NCI-H446 (cell line): ENCODE measurements around the gene UBL3.

Source experiments
- DNase-seq, 2 experiments: peaks; one replicate each; lab custom pipeline; 2025; lab: John Stamatoyannopoulos, UW

UBL3 gene

DNA sequence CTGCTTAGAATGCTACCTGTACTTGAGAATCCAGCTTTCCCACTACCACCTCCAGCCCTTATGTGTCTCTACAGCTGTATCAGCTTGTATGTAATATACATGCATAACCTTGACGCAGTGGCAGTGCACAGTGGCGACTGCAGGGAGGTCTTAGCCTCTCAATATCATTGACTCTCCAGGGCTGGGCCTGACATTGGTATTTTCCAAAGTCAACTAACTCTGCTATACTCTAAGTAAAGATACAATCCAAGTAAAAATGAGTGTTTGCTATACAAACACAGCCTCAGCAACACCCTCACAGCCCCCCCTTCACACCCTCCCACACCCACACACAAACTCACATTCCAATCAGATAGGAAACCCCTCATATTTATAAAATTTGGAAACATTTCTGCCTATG, 6.7 kb upstream of the UBL3 start:
- DNase-seq, result no peak

DNA sequence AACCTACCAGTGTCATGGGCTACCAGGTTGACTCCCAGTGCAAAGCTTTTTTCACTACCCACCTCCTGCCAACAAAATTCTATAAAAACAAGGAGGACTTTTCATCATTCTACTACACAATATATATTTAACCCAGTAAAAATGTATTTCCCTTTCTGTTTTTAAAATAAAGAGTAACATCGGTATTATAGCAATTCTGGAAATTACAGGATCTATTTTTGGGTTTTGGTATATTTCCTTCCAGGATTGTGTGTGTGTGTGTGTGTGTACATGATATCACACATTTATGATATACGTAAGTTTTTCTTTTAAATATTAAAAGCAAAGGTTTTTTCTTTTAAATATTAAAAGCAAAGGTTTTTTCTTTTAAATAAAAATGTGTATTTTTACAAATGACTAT, 6.0 kb upstream of the UBL3 start:
- DNase-seq, result no peak

DNA sequence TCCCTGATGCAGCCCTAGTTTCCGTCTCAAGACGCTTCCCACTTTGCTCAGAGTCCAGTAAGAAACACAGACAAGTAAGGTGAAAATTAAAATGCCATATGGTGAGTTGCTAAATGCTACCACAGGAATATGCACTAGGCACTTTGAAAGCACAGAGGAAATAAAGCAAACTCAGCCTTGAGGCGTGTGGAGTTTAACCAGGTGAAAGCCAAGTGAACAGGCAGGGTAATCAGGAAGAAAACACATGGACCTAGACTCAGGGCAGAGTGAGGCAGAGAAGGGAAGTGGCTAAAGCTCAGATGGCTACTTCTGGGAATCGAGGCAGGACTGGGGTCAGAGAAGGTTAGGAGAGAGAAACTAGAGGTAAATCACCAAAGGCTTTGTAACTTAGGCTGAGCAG, 5.4 kb upstream of the UBL3 start:
- no peak for DNase-seq

DNA sequence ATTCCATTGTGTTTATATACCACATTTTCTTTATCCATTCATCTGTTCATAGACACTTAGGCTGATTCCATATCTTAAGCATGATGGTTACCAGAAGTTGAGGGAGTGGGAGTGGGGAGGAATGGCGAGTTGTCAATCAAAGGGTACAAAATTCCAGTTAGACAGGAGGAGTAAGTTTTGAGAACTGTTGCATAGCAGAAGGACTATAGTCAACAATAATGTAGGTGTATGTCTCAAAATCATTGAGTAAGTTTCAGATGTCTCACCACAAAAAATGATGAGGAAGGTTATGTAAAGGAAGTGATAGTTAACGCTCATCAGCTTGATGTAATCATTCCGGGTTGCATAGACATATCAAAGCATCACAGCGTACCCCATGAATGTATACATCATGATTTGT, 4.6 kb upstream of the UBL3 start:
- DNase-seq, result no peak

DNA sequence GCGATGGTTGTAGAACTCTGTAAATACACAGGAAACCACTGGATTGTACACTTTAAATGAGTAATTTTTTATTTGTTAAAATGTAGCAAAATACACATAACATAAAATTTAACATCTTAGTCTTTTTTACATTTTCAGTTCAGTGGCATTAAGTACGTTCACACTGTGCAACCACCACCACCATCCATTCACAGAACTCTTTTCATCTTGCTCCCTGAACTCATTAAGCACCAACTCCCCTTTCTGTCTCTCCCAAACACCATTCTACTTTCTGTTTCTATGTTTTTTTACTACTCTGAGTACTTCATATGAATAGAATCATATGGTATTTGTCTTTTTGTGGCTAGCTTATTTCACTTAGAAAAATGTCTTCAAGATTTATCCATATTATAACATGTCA, 2.7 kb upstream of the UBL3 start:
- DNase-seq, result no peak

DNA sequence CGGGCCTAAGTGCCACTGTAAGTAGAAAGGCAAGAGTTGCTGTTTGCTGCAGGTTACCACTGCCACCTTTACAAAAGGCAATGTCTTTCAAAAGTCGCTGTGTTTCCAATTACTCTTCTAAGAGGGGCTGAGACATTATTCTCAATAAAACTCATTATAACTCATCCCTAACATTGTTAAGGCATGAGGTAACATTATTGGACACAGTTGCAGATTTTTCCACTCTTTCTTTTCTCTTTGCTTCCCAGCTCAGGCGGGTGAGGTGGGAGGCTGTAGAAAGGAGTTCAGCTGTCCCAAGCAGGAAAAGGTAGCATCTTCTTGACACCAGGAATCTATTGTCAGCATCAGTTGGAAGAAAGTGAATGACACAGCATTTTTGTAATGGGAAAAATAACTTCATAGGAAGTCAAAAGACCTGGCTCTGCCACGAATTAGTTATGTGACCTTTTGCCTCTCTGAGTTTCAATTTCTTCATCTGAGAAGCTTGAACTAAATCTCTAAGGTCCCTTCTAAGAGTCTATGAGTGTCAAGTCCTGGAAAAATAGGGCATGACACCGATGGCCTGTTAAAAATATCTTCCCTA, 2.1 kb upstream of the UBL3 start:
- no peak for DNase-seq

DNA sequence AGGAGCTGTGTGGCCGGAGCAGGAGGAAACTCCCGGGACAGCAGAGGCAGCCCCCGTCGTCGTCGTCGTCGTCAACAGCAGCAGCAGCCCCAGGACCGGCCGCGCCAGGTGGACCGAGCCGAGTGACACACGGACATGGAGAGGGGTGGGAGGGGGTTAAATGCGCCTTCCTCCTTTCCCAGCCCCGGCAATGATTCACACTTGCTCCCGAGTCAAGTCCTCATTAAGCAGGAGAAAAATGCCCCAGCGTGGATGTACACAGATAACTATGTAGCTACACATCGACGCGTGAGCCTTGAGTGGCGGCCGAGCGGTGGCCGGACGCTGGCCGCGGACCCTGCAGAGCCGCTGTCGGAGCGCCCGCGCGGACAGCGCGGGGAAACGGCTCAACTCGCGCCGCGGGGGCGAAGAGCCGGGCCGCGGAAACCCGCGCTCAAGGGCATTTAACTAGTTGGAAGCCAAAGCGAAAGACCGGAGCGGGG, 645 bp downstream of the UBL3 start:
- DNase-seq, result no peak

DNA sequence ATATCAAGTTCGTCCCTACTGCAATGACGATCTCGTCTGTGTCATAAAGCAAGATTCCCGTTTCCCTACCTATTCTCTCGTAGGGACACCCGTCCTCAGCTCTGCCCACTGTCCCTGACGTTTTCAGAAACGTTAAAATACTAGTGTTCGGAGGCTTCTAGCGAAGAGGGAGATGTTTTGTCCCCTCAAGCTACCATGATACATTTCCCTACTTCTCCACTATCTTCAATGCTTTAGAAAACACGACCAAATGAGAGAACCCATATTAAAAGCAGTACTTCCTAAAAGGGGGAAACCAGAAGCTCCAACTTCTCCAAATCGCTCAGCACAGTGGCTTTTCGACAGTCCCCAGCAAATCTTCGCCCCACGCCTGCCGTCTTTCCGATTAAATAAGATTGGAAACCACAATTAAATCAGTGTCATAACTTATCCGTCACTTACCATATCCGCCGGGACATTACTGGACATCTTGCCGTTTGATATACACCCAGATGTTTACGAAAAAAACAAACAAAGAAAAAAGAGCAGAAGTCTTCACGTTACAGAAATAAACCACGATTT, 1.3 kb downstream of the UBL3 start:
- no peak for DNase-seq

DNA sequence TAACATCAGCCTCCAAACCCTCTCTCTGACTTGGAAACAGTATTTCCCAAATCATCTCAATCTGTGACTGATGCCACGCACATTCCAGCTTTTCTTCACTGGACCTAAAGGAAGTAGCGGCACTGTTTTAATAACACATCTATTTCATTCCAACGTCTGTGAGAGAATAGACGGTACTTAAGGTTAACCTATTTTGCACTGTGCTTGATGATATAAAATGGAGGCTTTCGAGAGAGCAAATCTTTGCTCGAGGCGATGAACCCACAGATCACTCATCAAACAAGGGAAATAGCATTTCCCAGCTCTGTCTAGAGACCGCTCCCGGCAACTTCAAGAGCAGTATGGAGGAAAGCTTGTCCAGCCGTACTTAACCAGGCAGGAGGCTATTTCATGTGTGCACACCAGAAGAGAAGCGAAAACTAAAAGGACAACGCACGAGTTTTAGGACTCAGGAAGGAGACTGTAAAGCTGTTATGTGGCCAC, 2.9 kb downstream of the UBL3 start:
- no peak for DNase-seq

DNA sequence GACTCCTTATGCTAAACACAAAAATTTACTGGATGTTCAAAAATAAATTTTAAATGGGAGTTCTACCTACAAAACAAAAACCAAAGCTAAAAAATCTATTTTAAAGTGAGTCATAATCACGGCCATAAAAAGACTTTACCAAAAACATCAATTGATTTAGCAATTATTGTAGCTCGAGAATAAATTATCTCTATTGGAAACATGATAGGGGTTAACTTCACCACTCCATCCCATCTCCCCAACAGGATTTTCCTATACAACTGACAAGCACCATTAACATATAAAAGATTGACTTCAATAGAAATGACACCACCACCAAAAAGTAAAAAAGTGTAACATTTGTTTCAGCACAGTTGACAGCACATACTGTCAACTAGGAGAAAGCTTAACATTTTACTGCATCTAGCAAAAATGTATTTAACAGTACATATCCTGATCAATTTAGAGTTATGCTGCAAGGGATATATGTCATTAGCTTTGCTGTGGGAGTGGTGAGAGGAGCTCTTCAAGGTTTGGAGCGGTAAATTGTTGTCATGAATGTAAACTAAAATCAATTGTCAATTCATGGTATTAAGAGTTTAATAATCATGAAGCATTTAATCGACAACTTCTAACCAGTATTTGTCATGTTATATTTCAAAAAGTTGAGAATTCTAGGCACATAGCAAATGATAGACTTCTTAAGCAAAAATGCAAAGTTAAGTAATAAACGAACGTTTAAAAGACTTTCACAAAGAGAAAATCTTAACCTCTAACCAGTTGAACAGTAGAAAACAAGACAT, 3.8 kb downstream of the UBL3 start:
- DNase-seq, result no peak

DNA sequence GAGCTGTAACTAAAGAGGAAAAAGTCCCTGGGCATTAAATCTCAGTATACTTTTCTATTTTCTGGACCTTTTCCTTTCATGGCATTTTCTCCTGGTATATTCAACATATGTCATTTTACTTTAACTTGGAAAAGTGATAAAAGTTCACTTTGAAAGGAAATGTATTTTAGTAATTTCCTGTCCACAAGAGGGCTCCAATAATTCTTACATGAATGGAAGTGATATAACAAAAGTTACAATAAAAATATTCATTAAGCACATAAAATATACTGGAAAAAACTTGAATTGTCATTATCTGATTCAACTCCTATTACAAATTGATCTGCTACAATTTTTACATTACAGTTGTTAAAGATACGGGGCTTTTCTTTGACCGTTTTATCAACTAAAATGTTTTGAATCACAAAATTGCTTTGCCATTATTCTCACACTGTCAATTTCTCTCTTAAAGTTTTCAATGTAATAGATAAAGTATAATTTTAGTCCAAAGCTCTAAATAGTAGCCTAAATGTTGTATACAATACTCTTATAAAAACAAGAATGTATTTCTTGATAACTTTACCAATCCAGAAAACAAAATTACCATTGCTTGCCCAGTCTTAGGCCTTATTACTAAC, 4.9 kb downstream of the UBL3 start:
- no peak for DNase-seq

DNA sequence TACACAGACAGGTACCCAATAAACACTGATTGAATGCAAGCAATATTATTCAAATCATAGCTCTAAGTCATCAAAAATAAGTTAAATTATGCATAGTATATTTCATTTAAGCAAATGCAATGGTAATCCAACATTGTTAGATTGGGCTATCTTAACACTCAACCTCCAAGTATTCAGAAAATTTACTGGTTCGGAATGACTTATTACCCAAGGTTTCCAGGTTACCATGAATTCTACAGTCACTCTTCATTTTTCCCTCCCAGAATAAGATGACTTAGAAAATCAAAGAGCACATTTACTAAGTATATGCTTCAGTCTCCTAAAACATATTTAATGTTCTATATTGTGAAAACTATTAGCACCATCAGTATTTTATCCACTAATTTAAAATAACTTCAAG, 6.0 kb downstream of the UBL3 start:
- no peak for DNase-seq

DNA sequence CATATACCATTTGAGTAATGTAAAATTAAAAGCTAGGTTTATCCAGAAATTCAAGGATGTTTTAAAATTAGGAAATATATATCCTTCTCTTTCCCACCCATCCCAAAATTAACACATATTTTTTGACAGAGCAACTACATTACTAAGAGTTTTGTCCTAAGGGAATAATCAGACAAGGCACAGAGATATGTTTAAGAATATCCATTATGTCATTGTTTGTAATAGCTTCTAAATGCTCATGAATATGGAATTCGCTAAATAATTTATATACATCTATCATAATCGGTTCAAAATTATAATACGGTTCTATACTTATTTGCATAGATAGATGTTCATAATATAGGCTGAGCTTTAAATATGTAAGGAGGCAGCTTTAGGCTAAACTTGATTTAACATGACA, 9.8 kb downstream of the UBL3 start:
- no peak for DNase-seq

DNA sequence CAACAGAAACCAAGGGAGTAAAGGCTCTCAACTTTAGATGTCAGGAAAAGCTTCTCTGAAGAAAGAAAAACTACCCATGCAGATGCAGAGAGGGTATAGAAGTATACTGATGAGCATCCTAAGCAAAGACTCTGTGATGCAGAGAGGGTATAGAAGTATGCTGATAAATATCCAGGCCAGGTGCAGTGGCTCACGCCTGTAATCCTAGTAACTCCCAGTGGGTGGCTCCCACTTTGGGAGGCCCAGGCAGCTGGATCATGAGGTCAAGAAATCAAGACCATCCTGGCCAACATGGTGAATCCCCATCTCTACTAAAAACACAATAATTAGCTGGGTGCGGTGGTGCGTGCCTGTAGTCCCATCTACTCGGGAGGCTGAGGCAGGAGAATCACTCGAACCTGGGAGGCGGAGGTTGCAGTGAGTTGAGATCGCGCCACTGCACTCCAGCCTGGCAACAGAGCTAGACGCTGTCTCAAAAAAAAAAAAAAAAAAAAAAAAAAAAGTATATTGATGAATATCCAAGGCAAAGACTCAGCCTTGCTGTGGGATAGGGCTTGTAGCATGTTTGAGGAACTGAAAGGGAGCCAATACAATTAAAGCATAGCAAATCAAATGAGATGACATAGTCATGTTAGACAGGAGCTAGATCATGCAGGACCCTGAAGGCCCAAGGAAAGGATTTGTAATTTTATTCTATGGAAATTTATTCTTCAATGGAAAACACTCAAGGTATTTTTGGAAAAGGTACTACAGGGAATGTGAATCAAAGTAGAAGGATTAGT, 14.9 kb downstream of the UBL3 start:
- no peak for DNase-seq

DNA sequence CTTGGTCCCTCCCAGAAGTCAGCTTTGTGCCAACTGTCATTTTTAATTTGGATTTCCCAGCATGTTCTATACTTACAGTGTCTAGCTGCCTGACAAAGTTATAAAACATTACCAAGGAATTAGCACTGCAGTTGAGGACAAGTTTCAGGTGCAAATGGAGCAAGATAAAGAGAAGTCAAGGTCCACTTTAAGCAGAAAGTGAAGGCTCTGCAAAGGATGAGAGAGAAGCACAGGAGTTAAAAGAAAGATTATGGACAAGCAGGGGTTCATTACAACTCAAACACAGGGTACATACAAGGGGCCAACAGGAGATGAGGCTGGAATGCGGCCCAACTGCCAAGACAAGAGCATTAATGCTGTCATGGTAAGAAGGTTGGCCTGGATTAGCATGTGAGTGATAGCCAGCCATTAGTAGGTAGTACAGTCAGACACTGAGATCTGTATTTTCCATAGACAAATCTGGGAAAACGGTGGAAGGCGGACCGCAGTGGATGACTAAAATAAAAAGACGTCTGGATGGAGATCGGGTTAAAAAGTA, 17.6 kb downstream of the UBL3 start:
- DNase-seq, result no peak

DNA sequence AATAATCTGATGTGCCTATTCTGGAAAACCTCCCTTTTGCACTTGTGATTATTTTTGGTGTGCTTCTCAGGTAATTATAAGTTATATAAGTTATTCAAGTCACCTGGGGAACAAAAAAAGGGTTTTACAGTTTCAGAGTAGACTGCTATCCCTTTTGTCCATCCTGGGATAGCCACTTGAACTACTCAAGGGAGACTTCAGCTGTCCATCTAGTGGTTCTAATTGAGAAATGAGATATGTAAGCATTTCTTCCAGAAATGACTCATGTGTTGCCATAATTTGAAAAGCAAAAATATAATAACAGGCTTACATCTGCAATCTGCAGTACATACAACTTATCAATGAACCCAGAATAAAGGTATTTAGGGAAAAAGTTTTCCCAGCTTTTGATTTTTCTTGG, 20.4 kb downstream of the UBL3 start:
- no peak for DNase-seq

DNA sequence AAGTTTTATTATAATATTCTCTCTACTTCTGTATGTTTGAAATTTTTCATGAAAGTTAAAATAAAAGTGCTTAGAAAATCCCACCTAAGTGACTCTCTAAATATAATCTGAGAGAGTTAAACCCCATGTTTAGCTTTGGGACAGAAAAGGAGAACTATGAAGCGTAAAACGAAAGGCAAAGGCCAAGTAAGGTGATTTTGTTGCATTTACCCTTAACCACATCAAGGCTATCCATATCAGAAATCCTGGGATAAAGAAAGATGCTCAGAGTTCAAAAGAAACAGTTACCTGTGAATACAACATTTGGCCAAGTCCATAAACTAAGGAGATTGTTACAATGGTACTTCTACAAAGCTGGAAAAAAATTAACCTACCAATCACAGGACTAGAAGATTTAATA, 31.3 kb downstream of the UBL3 start:
- no peak for DNase-seq

DNA sequence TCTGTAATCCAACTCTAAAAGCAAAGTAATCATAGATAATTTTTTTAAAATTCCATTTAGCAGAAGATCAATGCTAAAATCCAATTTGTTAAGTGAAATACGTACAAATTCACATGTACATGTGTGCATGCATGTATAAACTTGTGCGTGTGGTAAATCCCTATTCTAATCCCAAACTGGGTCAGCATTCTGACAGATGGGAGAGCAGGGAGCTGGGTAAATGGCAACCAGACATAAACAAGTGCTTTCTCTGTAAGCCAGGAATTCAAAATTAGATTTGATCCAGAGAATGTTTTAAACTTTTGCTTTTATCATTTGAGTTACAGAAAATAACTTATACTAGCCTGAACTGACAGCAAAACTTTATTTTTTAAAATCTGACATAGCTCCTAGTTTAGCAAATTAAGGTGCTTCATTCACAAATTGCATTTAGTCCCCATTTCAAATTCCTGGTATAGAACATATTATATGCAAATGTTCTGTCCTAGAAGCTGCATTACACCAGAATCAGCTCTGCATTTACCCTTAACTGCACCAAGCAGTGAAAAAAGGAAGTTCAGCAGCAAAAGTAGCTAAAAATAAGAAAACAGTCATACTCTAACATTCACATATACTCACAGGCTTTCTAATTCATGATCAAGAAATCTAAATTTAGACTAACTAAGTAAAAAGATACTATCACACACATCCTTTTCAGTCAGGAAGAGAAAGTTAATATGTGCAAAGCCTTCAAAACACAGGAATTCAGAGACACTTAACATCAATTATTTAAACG, 32.6 kb downstream of the UBL3 start:
- no peak for DNase-seq

DNA sequence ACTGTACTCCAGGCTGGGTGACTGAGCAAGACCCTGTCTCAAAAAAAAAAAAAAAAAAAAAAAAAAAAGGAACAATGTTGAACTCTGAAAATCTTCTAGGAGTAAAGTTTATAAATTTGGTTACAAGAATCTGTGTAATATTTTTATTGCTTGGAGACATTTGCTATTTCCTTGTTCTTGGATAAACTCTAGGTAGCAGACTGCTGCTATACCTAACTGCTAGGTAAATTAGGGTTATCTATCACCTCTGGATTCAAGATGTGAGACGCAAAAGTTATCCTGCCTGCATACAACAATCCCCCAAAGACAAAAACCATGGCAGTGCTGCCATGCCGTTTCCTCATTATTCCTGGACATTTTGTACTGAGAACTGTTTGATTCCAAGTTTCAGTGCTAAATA, 33.7 kb downstream of the UBL3 start:
- no peak for DNase-seq

DNA sequence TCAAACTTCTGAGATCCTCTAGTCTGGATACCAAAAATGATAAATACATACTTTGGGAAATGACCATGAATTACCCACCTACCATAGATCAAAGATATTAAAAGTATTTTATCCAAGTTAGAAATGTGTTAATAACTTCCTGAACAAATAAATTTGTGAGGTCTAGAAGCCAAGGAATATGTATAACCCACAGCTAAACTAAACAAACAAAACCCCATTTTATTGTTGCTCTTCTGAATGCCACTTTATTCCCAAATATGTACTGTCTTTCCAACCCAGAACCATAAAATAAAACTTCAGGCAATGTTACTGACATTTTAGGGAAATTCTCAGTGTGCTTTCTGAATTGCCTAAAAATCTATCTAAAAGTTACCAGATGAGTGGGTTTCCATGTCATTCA, 35.1 kb downstream of the UBL3 start:
- no peak for DNase-seq

DNA sequence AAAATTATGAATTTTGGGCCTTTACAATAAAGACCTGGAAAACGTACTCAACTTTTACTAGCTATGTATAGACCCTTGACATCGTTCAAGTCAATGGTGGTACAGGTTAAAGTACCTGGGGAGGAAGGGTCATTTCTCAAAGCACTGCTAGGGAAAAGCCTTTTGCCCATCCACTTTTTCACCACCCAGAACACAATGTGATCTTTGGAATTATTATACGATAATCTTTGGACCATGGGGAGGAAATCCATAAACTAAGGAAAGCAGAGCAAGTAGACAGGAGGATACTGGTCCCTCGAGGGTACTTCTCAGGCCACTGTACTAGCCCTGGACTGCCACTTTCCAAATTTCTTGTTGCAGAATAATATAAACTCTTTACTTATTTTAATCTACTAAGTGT, 39.5 kb downstream of the UBL3 start:
- DNase-seq, result no peak
